Measurements from ENCODE around the gene RNU1-4. TPM values are rescaled to one million over a fixed set of nuclear protein-coding genes. Genes with fewer than 3 reads are reported as not detected.
"Not testable (repeated sequence)": the region's sequence is repeated elsewhere in the genome, so short reads cannot be mapped to it uniquely, and the experiment has no call there.

The RNU1-4 gene
- total and polyA plus RNA-seq, 2 donors (not counting 3 experiments of a cell fraction or from before 2014, with no cell fraction given): 206 to 1,319 TPM

DNA sequence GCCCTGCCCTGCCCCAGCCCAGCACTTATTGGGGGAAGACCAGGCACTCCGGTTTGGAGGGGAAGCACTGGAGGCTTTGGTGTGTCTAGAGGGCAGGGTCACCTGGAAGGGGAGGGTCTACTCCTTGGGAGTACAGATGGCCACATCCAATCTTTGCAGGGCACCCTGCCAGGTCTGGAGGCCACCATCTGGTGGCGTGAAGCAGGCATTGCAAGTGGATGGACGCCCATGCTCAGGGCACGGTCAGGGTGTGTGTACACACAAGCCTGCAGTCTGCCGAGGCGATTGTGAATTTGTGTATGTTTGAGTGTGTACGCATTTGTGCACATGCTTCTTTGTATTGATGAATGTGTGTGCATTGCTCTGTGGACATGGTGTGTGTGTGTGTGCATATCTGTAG lies 37.2 kb upstream of the RNU1-4 start:
- H3K36me3 ChIP-seq (ENCODE audit: control insufficient read depth in 2 of 2, extremely low read depth in 1 of 2, insufficient read depth in 2 of 2, low read length in 2 of 2); BruUV-seq (replicated peaks); H2AFZ ChIP-seq (ENCODE audit: low read depth, low read length); POLR2A ChIA-PET; DNase-seq (ENCODE audit: low read depth, low spot score); H3K9ac ChIP-seq (replicated peaks; ENCODE audit: extremely low read depth, insufficient read depth, low read length); H3K27me3 ChIP-seq (ENCODE audit: control insufficient read depth in 2 of 2, insufficient read depth in 2 of 2, low read length in 2 of 2); H3K4me1 ChIP-seq (ENCODE audit: control insufficient read depth, extremely low read depth, insufficient read depth, low read length); intact Hi-C loops (cut with micrococcal nuclease); H3K9me3 ChIP-seq (replicated peaks; ENCODE audit: control insufficient read depth, insufficient read depth, low read length); H3K9me1 ChIP-seq (replicated peaks; ENCODE audit: control insufficient read depth, extremely low read depth, insufficient read depth, low read length); H4K20me1 ChIP-seq (replicated peaks; ENCODE audit: control insufficient read depth, extremely low read depth, insufficient read depth, low read length); H3K4me2 ChIP-seq (ENCODE audit: insufficient read depth, low read length); H3K4me3 ChIP-seq (replicated peaks in 1 of 3; ENCODE audit: insufficient read depth in 1 of 3, low read depth in 1 of 3, low read length in 3 of 3); dilution Hi-C loops (cut with MboI; ENCODE audit: extremely low pct_ligation_motif_present, low sequenced_read_pairs); H3K79me2 ChIP-seq (ENCODE audit: control insufficient read depth, insufficient read depth, low read length); H3K27ac ChIP-seq (ENCODE audit: insufficient read depth, low read depth, low read length): not testable (repeated sequence)
- FAIRE-seq: peak; percentile 100
- CTCF ChIA-PET: interaction anchor here (1.0 to 2.6 kb wide), 4 partner anchors 10 to 82 kb away, joined by 3 to 32 read pairs (median 6); no protein-coding TSS in a partner anchor

DNA sequence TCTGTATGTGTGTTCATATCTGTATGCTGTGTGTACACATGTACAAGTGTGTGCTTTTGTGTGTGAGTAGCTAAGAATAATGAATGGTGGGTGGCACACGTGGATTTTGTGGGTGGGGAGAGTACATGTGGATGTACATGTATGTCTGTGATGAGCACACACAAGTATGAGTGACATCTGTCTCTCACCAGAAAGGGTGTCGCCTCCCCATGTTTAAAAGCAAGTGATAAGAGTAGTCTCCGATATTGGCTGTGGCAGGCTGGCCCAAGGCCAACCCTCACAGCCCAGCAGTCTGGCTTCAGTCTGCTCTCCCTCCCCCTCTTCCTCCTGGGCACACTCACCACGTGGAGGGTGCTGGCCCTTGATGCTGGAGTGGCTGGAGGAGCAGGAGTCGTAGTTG lies 36.7 kb upstream of the RNU1-4 start:
- H3K36me3 ChIP-seq (ENCODE audit: control insufficient read depth in 2 of 2, extremely low read depth in 1 of 2, insufficient read depth in 2 of 2, low read length in 2 of 2); H3K27ac ChIP-seq (ENCODE audit: insufficient read depth, low read depth, low read length); H3K4me3 ChIP-seq (replicated peaks in 1 of 3; ENCODE audit: insufficient read depth in 1 of 3, low read depth in 1 of 3, low read length in 3 of 3); dilution Hi-C loops (cut with MboI; ENCODE audit: extremely low pct_ligation_motif_present, low sequenced_read_pairs); BruUV-seq (replicated peaks); H4K20me1 ChIP-seq (replicated peaks; ENCODE audit: control insufficient read depth, extremely low read depth, insufficient read depth, low read length); H3K4me2 ChIP-seq (ENCODE audit: insufficient read depth, low read length); DNase-seq (ENCODE audit: low read depth, low spot score); H3K4me1 ChIP-seq (ENCODE audit: control insufficient read depth, extremely low read depth, insufficient read depth, low read length); H3K9me1 ChIP-seq (replicated peaks; ENCODE audit: control insufficient read depth, extremely low read depth, insufficient read depth, low read length); intact Hi-C loops (cut with micrococcal nuclease); H2AFZ ChIP-seq (ENCODE audit: low read depth, low read length); H3K27me3 ChIP-seq (ENCODE audit: control insufficient read depth in 2 of 2, insufficient read depth in 2 of 2, low read length in 2 of 2); H3K79me2 ChIP-seq (ENCODE audit: control insufficient read depth, insufficient read depth, low read length); H3K9ac ChIP-seq (replicated peaks; ENCODE audit: extremely low read depth, insufficient read depth, low read length); POLR2A ChIA-PET; H3K9me3 ChIP-seq (replicated peaks; ENCODE audit: control insufficient read depth, insufficient read depth, low read length): not testable (repeated sequence)
- CTCF ChIA-PET: interaction anchor here (2.6 kb wide), 1 partner anchor 82 kb away, joined by 8 read pairs; no protein-coding TSS in a partner anchor
- FAIRE-seq: peak; percentile 26

GRCh38 chr1:16704076-16704475 lies 36.2 kb upstream of the RNU1-4 start:
- CTCF ChIA-PET: interaction anchor here (0.9 to 2.6 kb wide), 3 partner anchors 10 to 83 kb away, joined by 3 to 8 read pairs (median 3); no protein-coding TSS in a partner anchor
- POLR2A ChIA-PET; BruUV-seq (replicated peaks): not testable (repeated sequence)

GRCh38 chr1:16704502-16705100 lies 35.7 kb upstream of the RNU1-4 start:
- H3K4me1 ChIP-seq (ENCODE audit: control insufficient read depth, extremely low read depth, insufficient read depth, low read length); DNase-seq (ENCODE audit: low read depth, low spot score); FAIRE-seq; H3K27me3 ChIP-seq (ENCODE audit: control insufficient read depth in 2 of 2, insufficient read depth in 2 of 2, low read length in 2 of 2); H3K9ac ChIP-seq (replicated peaks; ENCODE audit: extremely low read depth, insufficient read depth, low read length); BruUV-seq (replicated peaks); H4K20me1 ChIP-seq (replicated peaks; ENCODE audit: control insufficient read depth, extremely low read depth, insufficient read depth, low read length); H3K9me3 ChIP-seq (replicated peaks; ENCODE audit: control insufficient read depth, insufficient read depth, low read length); intact Hi-C loops (cut with micrococcal nuclease); H3K79me2 ChIP-seq (ENCODE audit: control insufficient read depth, insufficient read depth, low read length); H3K4me2 ChIP-seq (ENCODE audit: insufficient read depth, low read length); H3K27ac ChIP-seq (ENCODE audit: insufficient read depth, low read depth, low read length); dilution Hi-C loops (cut with MboI; ENCODE audit: extremely low pct_ligation_motif_present, low sequenced_read_pairs); H3K36me3 ChIP-seq (ENCODE audit: control insufficient read depth in 2 of 2, extremely low read depth in 1 of 2, insufficient read depth in 2 of 2, low read length in 2 of 2); H3K4me3 ChIP-seq (replicated peaks in 1 of 3; ENCODE audit: insufficient read depth in 1 of 3, low read depth in 1 of 3, low read length in 3 of 3); H3K9me1 ChIP-seq (replicated peaks; ENCODE audit: control insufficient read depth, extremely low read depth, insufficient read depth, low read length); POLR2A ChIA-PET; H2AFZ ChIP-seq (ENCODE audit: low read depth, low read length): not testable (repeated sequence)
- CTCF ChIA-PET: interaction anchor here (0.9 to 2.6 kb wide), 4 partner anchors 11 to 83 kb away, joined by 3 to 8 read pairs (median 6); no protein-coding TSS in a partner anchor

More at GRCh38 chr1:16704076-16704475, 36.2 kb upstream of the RNU1-4 start:
- H3K4me2 ChIP-seq (ENCODE audit: insufficient read depth, low read length); FAIRE-seq; H3K27me3 ChIP-seq (ENCODE audit: control insufficient read depth in 2 of 2, insufficient read depth in 2 of 2, low read length in 2 of 2); H3K4me1 ChIP-seq (ENCODE audit: control insufficient read depth, extremely low read depth, insufficient read depth, low read length); DNase-seq (ENCODE audit: low read depth, low spot score); H3K4me3 ChIP-seq (replicated peaks in 1 of 3; ENCODE audit: insufficient read depth in 1 of 3, low read depth in 1 of 3, low read length in 3 of 3); H3K36me3 ChIP-seq (ENCODE audit: control insufficient read depth in 2 of 2, extremely low read depth in 1 of 2, insufficient read depth in 2 of 2, low read length in 2 of 2); H3K9me1 ChIP-seq (replicated peaks; ENCODE audit: control insufficient read depth, extremely low read depth, insufficient read depth, low read length); H3K9me3 ChIP-seq (replicated peaks; ENCODE audit: control insufficient read depth, insufficient read depth, low read length); H3K79me2 ChIP-seq (ENCODE audit: control insufficient read depth, insufficient read depth, low read length); dilution Hi-C loops (cut with MboI; ENCODE audit: extremely low pct_ligation_motif_present, low sequenced_read_pairs); H3K9ac ChIP-seq (replicated peaks; ENCODE audit: extremely low read depth, insufficient read depth, low read length); H4K20me1 ChIP-seq (replicated peaks; ENCODE audit: control insufficient read depth, extremely low read depth, insufficient read depth, low read length); H2AFZ ChIP-seq (ENCODE audit: low read depth, low read length); intact Hi-C loops (cut with micrococcal nuclease); H3K27ac ChIP-seq (ENCODE audit: insufficient read depth, low read depth, low read length): not testable (repeated sequence)
